Panc1 (cell line): Measurements from ENCODE around the gene RPAP3.

Experiments used
- POLR2AphosphoS5 ChIP-seq: IDR thresholded peaks from 2 replicates; pipeline ENCODE4 v1.6.1; 2012; ENCODE audit warnings: mild to moderate bottlenecking, low read depth, low read length, moderate library complexity
- SIN3A ChIP-seq: IDR thresholded peaks from 2 replicates; pipeline ENCODE4 v1.6.1; 2012; ENCODE audit warnings: low read depth, mild to moderate bottlenecking, low read length, moderate library complexity, borderline replicate concordance; ENCODE audit not compliant: insufficient read depth
- TCF7L2 ChIP-seq: IDR thresholded peaks from 2 replicates; pipeline ENCODE4 v1.6.1; 2011; ENCODE audit warnings: mild to moderate bottlenecking, low read depth, low read length, inconsistent platforms
- TF ChIP-seq, protein P1 (sequence below), 2 experiments: IDR thresholded peaks; 2 replicates each; pipeline ENCODE4 v1.6.1; 2011 to 2012; ENCODE audit warnings: low read depth in 2 of 2, control low read depth in 1 of 2, low read length in 1 of 2, mild to moderate bottlenecking in 1 of 2, moderate library complexity in 1 of 2; ENCODE audit not compliant: insufficient read depth in 1 of 2
- TF ChIP-seq, protein P2 (sequence below): fragments of 450-650 bp; IDR thresholded peaks from 2 replicates; pipeline ENCODE4 v1.5.1; 2017; ENCODE audit warnings: mild to moderate bottlenecking

DNA sequence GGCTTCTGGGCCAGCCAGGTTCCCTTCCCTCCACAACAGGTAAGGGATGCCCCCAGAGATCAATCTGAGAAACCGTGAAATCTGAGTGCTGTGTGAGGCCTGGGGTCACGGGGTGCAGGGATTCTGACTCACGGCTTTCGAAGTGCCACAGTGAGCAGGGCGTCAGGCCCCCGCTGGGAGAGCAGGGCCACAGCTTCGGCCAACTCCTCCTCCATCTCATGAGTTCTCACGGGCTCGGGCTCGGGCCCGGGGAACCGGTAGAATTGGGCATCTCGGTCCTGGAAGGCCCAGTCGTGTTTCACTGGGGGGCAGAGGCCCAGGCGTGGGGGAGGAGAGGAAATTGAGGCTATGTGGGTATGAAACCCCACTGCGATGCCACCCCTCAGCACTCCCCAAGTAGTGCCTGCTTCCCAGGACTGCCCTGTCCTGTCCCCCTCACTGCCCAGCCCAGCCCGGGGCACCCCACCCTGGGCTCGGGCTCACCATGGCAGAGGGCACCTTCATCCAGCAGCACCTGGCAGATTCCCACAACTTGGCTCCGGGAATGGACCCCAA lies 45.2 kb upstream of the RPAP3 start:
- no peak for TF ChIP-seq TCF7L2
- no peak for TF ChIP-seq SIN3A
- TF ChIP-seq, protein P1, sequence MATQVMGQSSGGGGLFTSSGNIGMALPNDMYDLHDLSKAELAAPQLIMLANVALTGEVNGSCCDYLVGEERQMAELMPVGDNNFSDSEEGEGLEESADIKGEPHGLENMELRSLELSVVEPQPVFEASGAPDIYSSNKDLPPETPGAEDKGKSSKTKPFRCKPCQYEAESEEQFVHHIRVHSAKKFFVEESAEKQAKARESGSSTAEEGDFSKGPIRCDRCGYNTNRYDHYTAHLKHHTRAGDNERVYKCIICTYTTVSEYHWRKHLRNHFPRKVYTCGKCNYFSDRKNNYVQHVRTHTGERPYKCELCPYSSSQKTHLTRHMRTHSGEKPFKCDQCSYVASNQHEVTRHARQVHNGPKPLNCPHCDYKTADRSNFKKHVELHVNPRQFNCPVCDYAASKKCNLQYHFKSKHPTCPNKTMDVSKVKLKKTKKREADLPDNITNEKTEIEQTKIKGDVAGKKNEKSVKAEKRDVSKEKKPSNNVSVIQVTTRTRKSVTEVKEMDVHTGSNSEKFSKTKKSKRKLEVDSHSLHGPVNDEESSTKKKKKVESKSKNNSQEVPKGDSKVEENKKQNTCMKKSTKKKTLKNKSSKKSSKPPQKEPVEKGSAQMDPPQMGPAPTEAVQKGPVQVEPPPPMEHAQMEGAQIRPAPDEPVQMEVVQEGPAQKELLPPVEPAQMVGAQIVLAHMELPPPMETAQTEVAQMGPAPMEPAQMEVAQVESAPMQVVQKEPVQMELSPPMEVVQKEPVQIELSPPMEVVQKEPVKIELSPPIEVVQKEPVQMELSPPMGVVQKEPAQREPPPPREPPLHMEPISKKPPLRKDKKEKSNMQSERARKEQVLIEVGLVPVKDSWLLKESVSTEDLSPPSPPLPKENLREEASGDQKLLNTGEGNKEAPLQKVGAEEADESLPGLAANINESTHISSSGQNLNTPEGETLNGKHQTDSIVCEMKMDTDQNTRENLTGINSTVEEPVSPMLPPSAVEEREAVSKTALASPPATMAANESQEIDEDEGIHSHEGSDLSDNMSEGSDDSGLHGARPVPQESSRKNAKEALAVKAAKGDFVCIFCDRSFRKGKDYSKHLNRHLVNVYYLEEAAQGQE (IDR thresholded peaks at IDR 0.05; ENCODE audit: insufficient read depth in 1 of 2, low read depth in 2 of 2, low read length in 1 of 2): no peak
- no peak for TF ChIP-seq POLR2AphosphoS5
- TF ChIP-seq, protein P2, sequence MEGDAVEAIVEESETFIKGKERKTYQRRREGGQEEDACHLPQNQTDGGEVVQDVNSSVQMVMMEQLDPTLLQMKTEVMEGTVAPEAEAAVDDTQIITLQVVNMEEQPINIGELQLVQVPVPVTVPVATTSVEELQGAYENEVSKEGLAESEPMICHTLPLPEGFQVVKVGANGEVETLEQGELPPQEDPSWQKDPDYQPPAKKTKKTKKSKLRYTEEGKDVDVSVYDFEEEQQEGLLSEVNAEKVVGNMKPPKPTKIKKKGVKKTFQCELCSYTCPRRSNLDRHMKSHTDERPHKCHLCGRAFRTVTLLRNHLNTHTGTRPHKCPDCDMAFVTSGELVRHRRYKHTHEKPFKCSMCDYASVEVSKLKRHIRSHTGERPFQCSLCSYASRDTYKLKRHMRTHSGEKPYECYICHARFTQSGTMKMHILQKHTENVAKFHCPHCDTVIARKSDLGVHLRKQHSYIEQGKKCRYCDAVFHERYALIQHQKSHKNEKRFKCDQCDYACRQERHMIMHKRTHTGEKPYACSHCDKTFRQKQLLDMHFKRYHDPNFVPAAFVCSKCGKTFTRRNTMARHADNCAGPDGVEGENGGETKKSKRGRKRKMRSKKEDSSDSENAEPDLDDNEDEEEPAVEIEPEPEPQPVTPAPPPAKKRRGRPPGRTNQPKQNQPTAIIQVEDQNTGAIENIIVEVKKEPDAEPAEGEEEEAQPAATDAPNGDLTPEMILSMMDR: no peak
